HepG2 (cell line): ENCODE data around the gene OR1F1. TPM values are rescaled to one million over a fixed set of nuclear protein-coding genes. Genes with fewer than 3 reads are reported as not detected.
A peak's percentile ranks its signal among the peaks of the same experiment; 100 is the strongest.

Source experiments
- ATAC-seq: fragments of 200-7000 bp; cut with Tn5 transposase; 3 replicates; pipeline ENCODE4 v1.9.1; 2020; ENCODE audit warnings: mild to moderate bottlenecking, moderate library complexity
- BruUV-seq: library from RNA; stranded (reverse); fragments of 400-500 nt; replicated peaks from 2 replicates; lab custom pipeline; 2021; lab: Mats Ljungman, UMichigan
- CTCF ChIA-PET: fragments of 300-600 bp; formaldehyde crosslinking; extraction: SDS; loops from one replicate; lab custom pipeline; 2021; ENCODE audit warnings: low total read pairs, inconsistent platforms, low intra/inter-chr PET ratio; lab: Yijun Ruan, JAX
- POLR2A ChIA-PET: fragments of 350-600 bp; sonication (Branson Sonifier 250); formaldehyde crosslinking; loops from one replicate; lab custom pipeline; 2020; ENCODE audit warnings: antibody characterized with exemption, inconsistent platforms; lab: Yijun Ruan, JAX
- DNase-seq: peaks from one replicate; pipeline ENCODE4 v3.0.0-alpha.2; 2015; ENCODE audit warnings: low spot score
- FAIRE-seq: peaks from 3 replicates; lab custom pipeline; 2011; peaks lifted over from hg19 to GRCh38; lab: Jason Lieb, UNC
- H2AFZ ChIP-seq: one replicate; pipeline ENCODE4 v1.6.1; 2011; ENCODE audit warnings: low read length, inconsistent platforms
- H3K27ac ChIP-seq: fragments of 300-600 bp; 3 replicates; pipeline ENCODE4 v1.8.0; 2011; ENCODE audit warnings: mixed run types, mild to moderate bottlenecking, mixed read lengths, low read length, inconsistent platforms; ENCODE audit not compliant: insufficient read depth; ENCODE audit errors: extremely low read length
- H3K27me3 ChIP-seq, 2 experiments: fragments of 200-600 bp in 1 of 2; 2 replicates in 1 of 2; 3 replicates in 1 of 2; pipeline versions ENCODE4 v1.6.0 to v1.8.0; 2011; ENCODE audit warnings: low read length in 2 of 2, mild to moderate bottlenecking in 2 of 2, moderate library complexity in 2 of 2, inconsistent platforms in 1 of 2; ENCODE audit not compliant: insufficient read depth in 2 of 2, control insufficient read depth in 1 of 2
- H3K36me3 ChIP-seq, 2 experiments: fragments of 200-600 bp in 1 of 2; replicated peaks in 1 of 2; 2 replicates in 1 of 2; 3 replicates in 1 of 2; pipeline versions ENCODE4 v1.5.1 to v1.8.0; 2011; ENCODE audit warnings: low read length in 2 of 2, inconsistent platforms in 1 of 2; ENCODE audit not compliant: insufficient read depth in 2 of 2, control insufficient read depth in 1 of 2
- H3K4me1 ChIP-seq: 2 replicates; pipeline ENCODE4 v1.5.1; 2012; ENCODE audit warnings: low read length, inconsistent platforms; ENCODE audit not compliant: insufficient read depth
- H3K4me2 ChIP-seq: 2 replicates; pipeline ENCODE4 v1.6.0; 2011; ENCODE audit warnings: low read depth, low read length, inconsistent platforms
- H3K4me3 ChIP-seq, 3 experiments: fragments of 200-600 bp in 1 of 3; sonication (generic), shearing (Covaris generic) in 1 of 3; replicated peaks in 1 of 3; 2 replicates each; pipeline ENCODE4 v1.5.1; 2011 to 2016; ENCODE audit warnings: low read length in 3 of 3, inconsistent platforms in 2 of 3, low read depth in 2 of 3, mild to moderate bottlenecking in 2 of 3, control low read depth in 1 of 3, mixed read lengths in 1 of 3; ENCODE audit not compliant: insufficient read depth in 1 of 3
- H3K79me2 ChIP-seq: one replicate; pipeline ENCODE4 v1.6.1; 2011; ENCODE audit warnings: low read length, inconsistent platforms; ENCODE audit not compliant: insufficient read depth
- H3K9ac ChIP-seq: 2 replicates; pipeline ENCODE4 v1.6.0; 2011; ENCODE audit warnings: mild to moderate bottlenecking, low read depth, low read length, inconsistent platforms; ENCODE audit not compliant: insufficient read depth
- H3K9me3 ChIP-seq: 2 replicates; pipeline ENCODE4 v1.5.1; 2012; ENCODE audit warnings: mild to moderate bottlenecking, low read length
- H4K20me1 ChIP-seq: 2 replicates; pipeline ENCODE4 v1.6.0; 2011; ENCODE audit warnings: inconsistent platforms, mild to moderate bottlenecking, low read length, moderate library complexity; ENCODE audit not compliant: insufficient read depth
- ASH2L ChIP-seq: fragments of 300-600, 200-600 bp; sonication (generic); IDR thresholded peaks from 2 replicates; pipeline ENCODE4 v1.7.0; 2017; ENCODE audit warnings: low read depth, mild to moderate bottlenecking, moderate library complexity, mixed read lengths, low read length; ENCODE audit not compliant: insufficient read length
- EP300 ChIP-seq, 3 experiments: sonication (generic) in 1 of 3; formaldehyde crosslinking in 1 of 3; IDR thresholded peaks; 2 replicates each; pipeline versions ENCODE4 v1.5.1 to v1.6.1; 2011 to 2020; ENCODE audit warnings: low read depth in 2 of 3, low read length in 2 of 3, borderline replicate concordance in 1 of 3, improper control_type of control experiment in 1 of 3, mild to moderate bottlenecking in 1 of 3, missing genetic modification reagents in 1 of 3, moderate library complexity in 1 of 3
- NR2F2 ChIP-seq: IDR thresholded peaks from 2 replicates; pipeline ENCODE4 v1.6.1; 2012; ENCODE audit warnings: low read depth, inconsistent platforms, borderline replicate concordance
- PITX1 ChIP-seq: sonication (generic); formaldehyde crosslinking; IDR thresholded peaks from 2 replicates; pipeline ENCODE4 v1.5.1; 2020; ENCODE audit warnings: mild to moderate bottlenecking, missing genetic modification reagents
- SNAI1 ChIP-seq: sonication (generic); formaldehyde crosslinking; IDR thresholded peaks from 2 replicates; pipeline ENCODE4 v1.5.0; 2020; ENCODE audit warnings: mild to moderate bottlenecking, missing genetic modification reagents, borderline replicate concordance
- SRY ChIP-seq: sonication (generic); formaldehyde crosslinking; IDR thresholded peaks from 2 replicates; pipeline ENCODE4 v1.8.0; 2022; ENCODE audit warnings: mild to moderate bottlenecking, missing genetic modification reagents
- ZNF292 ChIP-seq: sonication (generic); formaldehyde crosslinking; IDR thresholded peaks from 2 replicates; pipeline ENCODE4 v1.8.1; 2022; ENCODE audit warnings: mild to moderate bottlenecking, low read depth, missing genetic modification reagents, borderline replicate concordance
- ZNF501 ChIP-seq: sonication (generic); formaldehyde crosslinking; IDR thresholded peaks from 2 replicates; pipeline ENCODE4 v1.5.1; 2020; ENCODE audit warnings: mild to moderate bottlenecking, moderate library complexity, missing genetic modification reagents
- WGBS: methylation state at CpG from one replicate; pipeline ENCODE4 v1.1.6; 2017; ENCODE audit warnings: low lambda C conversion rate; 5-methylcytosine and 5-hydroxymethylcytosine counted together
- in situ Hi-C: cut with HindIII; loops from 2 replicates; pipeline ENCODE4 v1.10.0; 2017; ENCODE audit warnings: low pct_unique_long_range_greater_than_20kb; ENCODE audit not compliant: extremely low pct_ligation_motif_present
- intact Hi-C: fragments of 100-400 bp; cut with micrococcal nuclease; formaldehyde crosslinking; loops from one replicate; pipeline ENCODE4 v1.10.0; 2022; ENCODE audit not compliant: unreplicated experiment
- polyA plus RNA-seq, 8 experiments: library from polyadenylated mRNA; depleted of rRNA in 3 of 8; stranded (reverse) in 7 of 8; unstranded in 1 of 8; fragments of >200 nt; fragmentation: Illumina TruSeq in 4 of 8; extraction: Trizol in 4 of 8; gene quantifications; 2 replicates each; pipeline versions ENCODE4 v1.2.1 to v1.2.3, GENCODE V29; 2011 to 2016; ENCODE audit warnings: low read depth in 4 of 8, missing spikeins in 1 of 8, mixed read lengths in 1 of 8; ENCODE audit not compliant: insufficient read depth in 1 of 8
- total RNA-seq, 5 experiments: library from RNA; depleted of rRNA; stranded (reverse); fragments of >200 nt; fragmentation: Illumina TruSeq; extraction: Trizol; gene quantifications; 2 replicates each; pipeline ENCODE4 v1.2.3, GENCODE V29; 2016; ENCODE audit warnings: low read depth in 1 of 5

OR1F1 gene
- total and polyA plus RNA-seq, 2 of the 13 experiments (the other 11 are each of a cell fraction or from before 2014, with no cell fraction given), result 0.90 TPM; not detected in 1

- TF ChIP-seq ZNF292, result no peak
Observed at GRCh38 chr16:3142770-3143169, 45.2 kb upstream of the OR1F1 start (continued).

- no peaks in the 10 kb centered on the region for H3K9me3 ChIP-seq
- CTCF ChIA-PET, result no interaction called here
- H3K79me2 ChIP-seq, result no peaks in the 10 kb centered on the region
- in situ Hi-C loops, result no loop called here
- peaks cover 49% of the 10 kb centered on the region for H3K4me1 ChIP-seq
- no peak for DNase-seq
- FAIRE-seq, result no peak
- no TSS peak for BruUV-seq
- H3K4me2 ChIP-seq, result peak overlapping the region; percentile 84
- intact Hi-C loops, result no loop called here
- 0 out of 2 replicates have a peak overlapping the region, but pooled peaks have one; percentile 42 for H3K9ac ChIP-seq
- ATAC-seq, result no peak
- H3K4me3 ChIP-seq, result no peak overlapping the region
- POLR2A ChIA-PET, result interaction anchor here (1.2 to 1.9 kb wide), 2 partner anchors 9 to 12 kb away, joined by 3 to 26 read pairs; partner anchors contain the start of gene ZNF213
- H2AFZ ChIP-seq, result no peak overlapping the region
- no peaks in the 10 kb centered on the region for H4K20me1 ChIP-seq
- H3K27ac ChIP-seq, result peak overlapping the region; percentile 40
- 97% methylated on average over 10 of the region's 11 CpGs for WGBS
- TF ChIP-seq EP300 (IDR thresholded peaks at IDR 0.05; ENCODE audit: low read depth in 2 of 2, low read length in 2 of 2) (no peak), EP300 (CRISPR knock-in tag; IDR thresholded peaks at IDR 0.05; ENCODE audit: borderline replicate concordance) (no peak), PITX1 (CRISPR knock-in tag) (0 out of 2 replicates have a peak, but pooled peaks have one; percentile 0), SNAI1 (no peak), NR2F2 (no peak), ZNF501 (CRISPR knock-in tag) (no peak), SRY (CRISPR knock-in tag) (0 out of 2 replicates have a peak, but pooled peaks have one; percentile 9), ASH2L (no peak)
- no peaks in the 10 kb centered on the region for H3K36me3 ChIP-seq
- H3K27me3 ChIP-seq, result peaks cover 0 to 16% of the 10 kb centered on the region in 2 experiments; a peak in 2 of 5 replicates
Observed at GRCh38 chr16:3143189-3143588, 44.8 kb upstream of the OR1F1 start.
